Panc1 (cell line): ENCODE data around the gene MILR1. TPM values are rescaled to one million over a fixed set of nuclear protein-coding genes. Genes with fewer than 3 reads are reported as not detected.
A peak's percentile ranks its signal among the peaks of the same experiment; 100 is the strongest.

Experiments used
- ATAC-seq: fragments of 200-7000 bp; cut with Tn5 transposase; 2 replicates; pipeline ENCODE4 v1.9.1; 2020; ENCODE audit warnings: mild to moderate bottlenecking, moderate library complexity
- BruUV-seq: library from RNA; stranded (reverse); fragments of 400-500 nt; replicated peaks from 2 replicates; lab custom pipeline; 2021; lab: Mats Ljungman, UMichigan
- CTCF ChIA-PET: fragments of 300-600 bp; sonication (Branson Sonifier 250); formaldehyde crosslinking; loops from one replicate; lab custom pipeline; 2022; ENCODE audit warnings: antibody characterized with exemption; lab: Charles Lee
- POLR2A ChIA-PET: fragments of 300-600 bp; sonication (Branson Sonifier 250); formaldehyde crosslinking; loops from one replicate; lab custom pipeline; 2022; ENCODE audit warnings: antibody characterized with exemption; lab: Charles Lee
- DNase-seq: peaks from one replicate; pipeline ENCODE4 v3.0.0-alpha.2; 2010; ENCODE audit warnings: low read depth, low spot score
- H3K27ac ChIP-seq: 2 replicates; pipeline ENCODE4 v1.5.1; 2011; ENCODE audit warnings: mild to moderate bottlenecking, low read length, inconsistent platforms
- H3K27me3 ChIP-seq: fragments of 200-500 bp; sonication (Bioruptor generic); 2 replicates; pipeline ENCODE4 v1.6.0; 2014; ENCODE audit warnings: low read length, inconsistent platforms; ENCODE audit not compliant: control insufficient read depth, insufficient read depth
- H3K36me3 ChIP-seq: fragments of 200-500 bp; sonication (Bioruptor generic); 2 replicates; pipeline ENCODE4 v1.5.1; 2014; ENCODE audit warnings: inconsistent platforms, mild to moderate bottlenecking, low read length, moderate library complexity; ENCODE audit not compliant: control insufficient read depth, insufficient read depth
- H3K4me1 ChIP-seq: 2 replicates; pipeline ENCODE4 v1.5.1; 2011; ENCODE audit warnings: inconsistent platforms, mild to moderate bottlenecking, low read length, moderate library complexity; ENCODE audit not compliant: control insufficient read depth, insufficient read depth
- H3K4me3 ChIP-seq, 2 experiments: 2 replicates each; pipeline ENCODE4 v1.5.1; 2011 to 2012; ENCODE audit warnings: low read depth in 2 of 2, low read length in 2 of 2, mild to moderate bottlenecking in 2 of 2, inconsistent platforms in 1 of 2, moderate library complexity in 1 of 2
- H3K9me3 ChIP-seq: fragments of 200-500 bp; sonication (Bioruptor generic); 2 replicates; pipeline ENCODE4 v1.5.1; 2014; ENCODE audit warnings: low read depth, mild to moderate bottlenecking, inconsistent platforms, low read length, moderate library complexity; ENCODE audit not compliant: control insufficient read depth, insufficient read depth
- CTCF ChIP-seq: fragments of 450-650 bp; IDR thresholded peaks from 2 replicates; pipeline ENCODE4 v1.5.1; 2017; ENCODE audit warnings: mild to moderate bottlenecking
- POLR2AphosphoS5 ChIP-seq: IDR thresholded peaks from 2 replicates; pipeline ENCODE4 v1.6.1; 2012; ENCODE audit warnings: mild to moderate bottlenecking, low read depth, low read length, moderate library complexity
- REST ChIP-seq, 2 experiments: IDR thresholded peaks; 2 replicates each; pipeline ENCODE4 v1.6.1; 2011 to 2012; ENCODE audit warnings: low read depth in 2 of 2, control low read depth in 1 of 2, low read length in 1 of 2, mild to moderate bottlenecking in 1 of 2, moderate library complexity in 1 of 2; ENCODE audit not compliant: insufficient read depth in 1 of 2
- SIN3A ChIP-seq: IDR thresholded peaks from 2 replicates; pipeline ENCODE4 v1.6.1; 2012; ENCODE audit warnings: low read depth, mild to moderate bottlenecking, low read length, moderate library complexity, borderline replicate concordance; ENCODE audit not compliant: insufficient read depth
- TCF7L2 ChIP-seq: IDR thresholded peaks from 2 replicates; pipeline ENCODE4 v1.6.1; 2011; ENCODE audit warnings: mild to moderate bottlenecking, low read depth, low read length, inconsistent platforms
- in situ Hi-C: cut with HindIII; loops from 2 replicates; pipeline ENCODE4 v1.10.0; 2016; ENCODE audit warnings: low sequenced_read_pairs, low pct_unique_long_range_greater_than_20kb
- intact Hi-C: fragments of 100-400 bp; cut with micrococcal nuclease; formaldehyde crosslinking; loops from one replicate; pipeline ENCODE4 v1.10.0; 2022; ENCODE audit not compliant: unreplicated experiment
- total RNA-seq: library from RNA; stranded (reverse); gene quantifications from one replicate; pipeline ENCODE4 v1.2.1, GENCODE V29; 2021; ENCODE audit not compliant: unreplicated experiment

MILR1 gene
- total RNA-seq, 1 experiment from 2014 or later = not detected

- BruUV-seq = no TSS peak
- H3K4me3 ChIP-seq = peak overlapping the region; percentile 88 to 99
- intact Hi-C loops = no loop called here
- ChIA-PET CTCF (no interaction called here), POLR2A (interaction anchor here (0.9 kb wide), 1 partner anchor 8 kb away, joined by 3 read pairs; the partner anchor contains the start of gene POLG2)
- no peak for TF ChIP-seq SIN3A
- TF ChIP-seq REST (IDR thresholded peaks at IDR 0.05; ENCODE audit: insufficient read depth in 1 of 2, low read depth in 2 of 2, low read length in 1 of 2) = no peak
- no peak for TF ChIP-seq CTCF
- TF ChIP-seq POLR2AphosphoS5 = no peak
- no peak for TF ChIP-seq TCF7L2
- H3K27ac ChIP-seq = peak overlapping the region; percentile 82
- no peaks in the 10 kb centered on the region for H3K9me3 ChIP-seq
- DNase-seq = no peak
- in situ Hi-C loops = no loop called here
- peaks cover 40% of the 10 kb centered on the region for H3K4me1 ChIP-seq
- no peaks in the 10 kb centered on the region for H3K27me3 ChIP-seq
- peaks cover 76% of the 10 kb centered on the region for H3K36me3 ChIP-seq
- ATAC-seq = no peak
These were observed 55.9 kb downstream of the MILR1 start for GRCh38 chr17:64504769-64505339.

- peak; percentile 43 for ATAC-seq
- TSS peak; percentile 63 for BruUV-seq
- peak overlapping the region; percentile 90 for H3K27ac ChIP-seq
- peaks cover 71% of the 10 kb centered on the region for H3K36me3 ChIP-seq
- no peak for DNase-seq
- in situ Hi-C loops (no loop called here), intact Hi-C loops (no loop called here)
- ChIA-PET POLR2A (interaction anchor here (0.6 to 0.9 kb wide), 2 partner anchors 9 to 226 kb away, joined by 3 to 6 read pairs; partner anchors contain the start of gene POLG2), CTCF (interaction anchor here (1.1 kb wide), 1 partner anchor 85 kb away, joined by 4 read pairs; no protein-coding TSS in a partner anchor)
- H3K4me1 ChIP-seq = peaks cover 34% of the 10 kb centered on the region
- H3K4me3 ChIP-seq = peak overlapping the region; percentile 88 to 99
- no peaks in the 10 kb centered on the region for H3K27me3 ChIP-seq
- no peaks in the 10 kb centered on the region for H3K9me3 ChIP-seq
- no peak for TF ChIP-seq SIN3A
- TF ChIP-seq REST (IDR thresholded peaks at IDR 0.05; ENCODE audit: insufficient read depth in 1 of 2, low read depth in 2 of 2, low read length in 1 of 2) = no peak; a peak in 1 of 4 replicates
- peak; percentile 52; the same call in 1 of the 2 replicates for TF ChIP-seq TCF7L2
These were observed 56.7 kb downstream of the MILR1 start for GRCh38 chr17:64505340-64506200.
